Epithelial cell of proximal tubule (primary cell): ENCODE data around the gene DERL2. TPM values are rescaled to one million over a fixed set of nuclear protein-coding genes. Genes with fewer than 3 reads are reported as not detected.

Source experiments
- DNase-seq: peaks from one replicate; pipeline ENCODE4 v3.0.0-alpha.2; 2011; ENCODE audit warnings: low read depth
- H3K4me3 ChIP-seq: 2 replicates; pipeline ENCODE4 v1.5.1; 2011; ENCODE audit warnings: low read depth, mild to moderate bottlenecking, low read length
- CTCF ChIP-seq: conservative IDR thresholded peaks from 2 replicates; pipeline ENCODE4 v1.5.1; 2012; ENCODE audit warnings: low read depth, mild to moderate bottlenecking, low read length
- total RNA-seq: library from RNA; depleted of rRNA; stranded (reverse); fragments of >200 nt; gene quantifications from 2 replicates; pipeline ENCODE4 v1.2.3, GENCODE V29; 2015

DERL2 gene
- total RNA-seq, 1 donor from 2014 or later: 21.4 TPM

GRCh38 chr17:5486206-5487124, 487 bp upstream of the DERL2 start, which contains the start of gene MIS12:
Gene MIS12 (plus strand): TSS chr17:5486566. CDS start chr17:5488863, 2,297 bp downstream.
- DNase-seq: peak; percentile 84
- TF ChIP-seq CTCF: no peak
- H3K4me3 ChIP-seq: peak within 1 kb of the TSS; percentile 93

DNA sequence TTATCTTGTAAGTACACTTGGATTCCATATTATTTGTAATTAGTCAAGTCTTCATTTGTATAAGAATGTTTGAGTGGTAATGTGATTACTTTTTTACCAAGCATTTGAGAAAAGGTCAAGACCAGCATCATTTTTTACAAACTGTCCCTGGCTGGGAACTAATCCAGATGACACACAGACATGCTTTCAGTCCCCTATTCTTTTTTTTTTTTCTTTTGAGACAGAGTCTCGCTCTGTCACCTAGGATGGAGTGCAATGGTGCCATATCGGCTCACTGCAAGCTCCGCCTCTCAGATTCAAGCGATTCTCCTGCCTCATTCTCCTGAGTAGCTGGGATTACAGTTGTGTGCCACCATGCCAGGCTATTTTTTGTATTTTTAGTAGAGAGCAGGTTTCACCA, 4.5 kb downstream of the DERL2 start:
- H3K4me3 ChIP-seq: no peak overlapping the region
- no peak for DNase-seq
- no peak for TF ChIP-seq CTCF

- DNase-seq: no peak
- TF ChIP-seq CTCF: no peak
- no peak overlapping the region for H3K4me3 ChIP-seq
Observed at GRCh38 chr17:5480962-5481361, 5.0 kb downstream of the DERL2 start.

DNA sequence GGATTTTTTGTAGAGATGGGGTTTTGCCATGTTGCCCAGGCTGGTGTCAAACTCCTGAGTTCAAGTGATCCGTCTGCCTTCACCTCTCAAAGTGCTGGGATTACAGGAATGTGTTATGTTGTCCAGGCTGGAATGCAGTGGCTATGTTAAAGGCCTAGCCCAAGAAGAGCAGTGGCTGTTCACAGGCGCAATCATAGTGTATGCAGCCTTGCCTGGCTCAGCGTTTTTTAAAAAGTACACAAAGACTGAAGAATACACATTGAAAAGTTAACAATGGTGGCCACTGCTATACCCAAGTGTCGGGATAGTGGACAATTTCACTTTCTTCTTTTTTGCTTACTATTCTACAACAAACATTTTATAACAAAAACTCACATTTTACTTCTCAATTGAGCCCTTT, 7.0 kb downstream of the DERL2 start:
- no peak for TF ChIP-seq CTCF
- DNase-seq: no peak
- H3K4me3 ChIP-seq: no peak overlapping the region

GRCh38 chr17:5473906-5474305, 12.1 kb downstream of the DERL2 start:
- no peak for TF ChIP-seq CTCF
- H3K4me3 ChIP-seq: no peak overlapping the region
- DNase-seq: no peak

- H3K4me3 ChIP-seq: no peak overlapping the region
Observed at GRCh38 chr17:5472511-5472910, 13.5 kb downstream of the DERL2 start.

More at GRCh38 chr17:5472511-5472910, 13.5 kb downstream of the DERL2 start:
- no peak for TF ChIP-seq CTCF
- DNase-seq: no peak
